ENCODE measurements around the gene FILIP1.

DNA sequence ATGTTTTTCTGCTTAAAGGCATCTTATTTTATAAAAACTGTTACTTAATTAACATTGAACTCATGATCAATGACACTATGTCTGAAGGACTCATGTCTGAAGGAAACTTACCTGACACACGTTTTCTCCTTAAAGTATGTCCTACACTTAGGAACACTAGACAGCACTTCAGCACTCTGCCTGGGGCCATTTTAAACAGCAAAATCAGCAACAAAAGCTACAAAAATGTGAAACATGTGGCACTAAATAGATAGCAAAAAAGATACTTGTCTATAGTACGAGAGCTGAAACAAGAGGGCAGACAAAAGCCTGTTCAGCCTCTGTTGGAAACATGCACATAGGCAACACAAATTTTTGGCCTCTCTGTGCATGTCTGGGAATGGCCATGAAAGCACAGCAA is 115.5 kb downstream of the FILIP1 start:
- TF ChIP-seq, protein P1, sequence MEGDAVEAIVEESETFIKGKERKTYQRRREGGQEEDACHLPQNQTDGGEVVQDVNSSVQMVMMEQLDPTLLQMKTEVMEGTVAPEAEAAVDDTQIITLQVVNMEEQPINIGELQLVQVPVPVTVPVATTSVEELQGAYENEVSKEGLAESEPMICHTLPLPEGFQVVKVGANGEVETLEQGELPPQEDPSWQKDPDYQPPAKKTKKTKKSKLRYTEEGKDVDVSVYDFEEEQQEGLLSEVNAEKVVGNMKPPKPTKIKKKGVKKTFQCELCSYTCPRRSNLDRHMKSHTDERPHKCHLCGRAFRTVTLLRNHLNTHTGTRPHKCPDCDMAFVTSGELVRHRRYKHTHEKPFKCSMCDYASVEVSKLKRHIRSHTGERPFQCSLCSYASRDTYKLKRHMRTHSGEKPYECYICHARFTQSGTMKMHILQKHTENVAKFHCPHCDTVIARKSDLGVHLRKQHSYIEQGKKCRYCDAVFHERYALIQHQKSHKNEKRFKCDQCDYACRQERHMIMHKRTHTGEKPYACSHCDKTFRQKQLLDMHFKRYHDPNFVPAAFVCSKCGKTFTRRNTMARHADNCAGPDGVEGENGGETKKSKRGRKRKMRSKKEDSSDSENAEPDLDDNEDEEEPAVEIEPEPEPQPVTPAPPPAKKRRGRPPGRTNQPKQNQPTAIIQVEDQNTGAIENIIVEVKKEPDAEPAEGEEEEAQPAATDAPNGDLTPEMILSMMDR (IDR thresholded peaks at IDR 0.05; ENCODE audit: insufficient read depth, low read length, poor library complexity, severe bottlenecking): no peak
- no peak for TF ChIP-seq EZH2phosphoT487 (conservative IDR thresholded peaks at IDR 0.05; ENCODE audit: low read length)

All from SU-DHL-6 (cell line).